Activated CD4-positive, alpha-beta T cell treated with anti-CD3 and anti-CD28 coated beads for 1 hour (primary cell): ENCODE measurements around the gene PRB4.
"Not testable (repeated sequence)": the region's sequence is repeated elsewhere in the genome, so short reads cannot be mapped to it uniquely, and the experiment has no call there.

ENCODE experiments used
- DNase-seq: peaks from one replicate; pipeline ENCODE4 v3.0.0-alpha.2; 2020

The PRB4 gene

DNA sequence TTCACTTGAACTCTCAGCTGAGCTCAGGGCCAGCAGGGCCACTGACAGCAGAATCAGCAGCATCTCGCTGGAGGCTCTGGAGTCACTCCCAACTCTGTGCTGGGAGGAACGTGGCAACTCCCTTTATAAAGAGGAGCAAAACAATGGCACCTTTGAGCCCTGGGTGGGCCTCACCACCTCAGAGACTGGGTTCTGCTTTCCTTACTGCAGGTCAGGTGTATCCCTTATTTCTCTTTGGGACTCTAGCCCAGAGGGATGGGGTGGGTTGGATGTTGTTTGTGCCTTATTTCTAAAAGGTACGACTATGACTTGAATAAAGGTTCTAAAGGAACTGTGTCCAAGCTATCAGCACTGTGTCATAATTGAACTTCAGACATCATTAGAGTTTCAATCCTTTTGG lies at the start of gene PRB4:
Gene PRB4 (minus strand): TSS at position 101 of the 400 bp plus-strand sequence. CDS start 38 bp downstream, at position 63.
- DNase-seq: no peak

DNA sequence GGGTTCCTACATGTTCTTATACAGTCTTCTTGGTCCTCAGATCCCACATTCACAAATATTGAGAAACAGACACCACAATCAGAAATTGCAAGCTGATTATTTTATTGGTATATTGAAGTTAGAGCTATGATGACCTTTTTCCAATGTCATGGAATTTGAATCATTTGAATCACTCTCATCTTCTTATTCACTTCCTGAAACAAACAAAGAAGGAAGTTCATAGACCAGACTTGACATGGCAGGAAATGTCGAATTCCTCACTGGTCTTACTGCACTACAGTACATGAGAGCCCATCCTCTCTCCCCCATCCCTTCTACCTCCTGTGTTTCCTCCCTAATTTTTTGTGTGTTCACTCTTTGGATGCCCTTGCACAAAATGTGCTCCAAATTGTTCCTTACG lies 41.5 kb upstream of the PRB4 start:
- not testable (repeated sequence) for DNase-seq

DNA sequence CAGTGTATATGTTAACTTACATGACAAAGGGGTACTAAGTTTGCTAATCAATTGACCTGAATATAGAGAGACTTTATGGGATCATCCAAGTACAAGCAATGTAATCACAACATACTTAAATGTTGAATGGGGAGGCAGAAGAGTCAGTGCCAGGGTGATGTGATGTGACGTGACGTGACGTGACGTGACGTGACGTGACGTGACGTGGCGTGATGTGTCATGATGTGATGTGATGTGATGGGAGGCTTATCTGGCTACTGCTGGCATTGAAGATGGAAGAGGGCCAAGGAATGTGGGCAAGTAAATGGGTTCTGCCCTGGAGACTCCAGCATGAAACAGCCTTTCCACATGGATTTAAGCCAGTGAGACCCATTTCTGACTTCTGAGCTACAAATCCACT lies 38.2 kb upstream of the PRB4 start:
- no peak for DNase-seq

DNA sequence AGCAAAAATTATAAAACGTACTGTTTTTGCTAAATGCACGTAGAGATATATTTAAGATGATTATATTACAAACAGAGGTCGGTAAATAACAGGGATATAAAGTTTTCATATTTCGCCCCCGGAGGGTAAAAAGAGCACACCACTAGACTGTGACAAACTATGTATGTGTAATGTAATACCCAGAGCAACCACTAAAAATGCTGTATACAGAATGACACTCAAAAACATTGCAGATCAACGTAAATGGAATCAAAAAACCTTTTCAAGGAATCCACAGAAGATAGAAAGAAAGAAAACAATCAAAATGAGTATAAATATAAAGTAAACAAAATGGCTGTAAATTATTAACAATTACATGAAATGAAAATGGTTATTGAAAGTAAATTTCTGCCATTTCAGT lies 37.6 kb upstream of the PRB4 start:
- no peak for DNase-seq

- no peak for DNase-seq
These were observed 34.3 kb upstream of the PRB4 start for GRCh38 chr12:11344500-11344899.

DNA sequence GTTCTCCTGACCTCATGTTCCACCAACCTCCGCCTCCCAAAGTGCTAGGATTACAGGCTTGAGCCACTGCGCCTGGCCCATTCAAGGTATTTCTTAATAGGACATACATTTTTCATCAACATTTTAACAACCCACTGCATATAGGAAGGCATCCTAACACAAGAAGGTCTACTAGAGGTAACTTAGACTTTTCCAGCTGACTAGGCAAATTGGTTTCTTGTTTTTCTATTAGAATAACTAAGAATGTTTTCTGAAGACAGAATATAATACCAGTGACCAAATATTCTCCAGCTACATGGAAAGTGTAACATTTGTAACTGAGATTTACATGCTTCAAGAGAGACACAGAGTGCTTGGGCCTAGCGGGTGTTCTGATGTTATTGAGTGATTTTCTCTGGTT lies 14.2 kb upstream of the PRB4 start:
- DNase-seq: no peak

GRCh38 chr12:11321980-11322379 lies 11.7 kb upstream of the PRB4 start:
- no peak for DNase-seq

GRCh38 chr12:11307143-11307542 lies 3.1 kb downstream of the PRB4 start:
- no peak for DNase-seq

- DNase-seq: no peak
These were observed 36.8 kb downstream of the PRB4 start for GRCh38 chr12:11273449-11273848.

- DNase-seq: no peak
These were observed 40.6 kb downstream of the PRB4 start, which contains the start of gene PRB3 for GRCh38 chr12:11269607-11270006. Gene PRB3 (minus strand): TSS chr12:11269707. CDS start chr12:11269669, 38 bp downstream.

- DNase-seq: no peak
These were observed 45.7 kb downstream of the PRB4 start for GRCh38 chr12:11264501-11264900.
